Aorta (tissue), 5 donors: ENCODE measurements around the gene A1BG. TPM values are rescaled to one million over a fixed set of nuclear protein-coding genes. Genes with fewer than 3 reads are reported as not detected.

ENCODE experiments used
- ATAC-seq: fragments of 200-7000 bp; cut with Tn5 transposase; one replicate; pipeline ENCODE4 v1.9.1; 2022; ENCODE audit warnings: moderate library complexity; ENCODE audit not compliant: low FRiP score
- DNase-seq, 2 donors: peaks; one replicate each; pipeline ENCODE4 v3.0.0-alpha.2; 2020
- H3K27ac ChIP-seq, 2 donors: one replicate each; pipeline ENCODE4 v1.5.1; 2013; ENCODE audit warnings: low read length in 2 of 2, mild to moderate bottlenecking in 2 of 2, moderate library complexity in 2 of 2, control low read depth in 1 of 2, inconsistent platforms in 1 of 2, low read depth in 1 of 2
- H3K27me3 ChIP-seq, 2 donors: one replicate each; pipeline ENCODE4 v1.6.1; 2013; ENCODE audit warnings: control low read depth in 1 of 2, low read length in 1 of 2, mild to moderate bottlenecking in 1 of 2, moderate library complexity in 1 of 2; ENCODE audit not compliant: insufficient read depth in 2 of 2, control insufficient read depth in 1 of 2
- H3K36me3 ChIP-seq, 2 donors: one replicate each; pipeline ENCODE4 v1.6.1; 2013; ENCODE audit warnings: control low read depth in 1 of 2, low read length in 1 of 2, mild to moderate bottlenecking in 1 of 2; ENCODE audit not compliant: insufficient read depth in 2 of 2, control insufficient read depth in 1 of 2
- H3K4me1 ChIP-seq, 2 donors: one replicate each; pipeline ENCODE4 v1.6.1; 2013; ENCODE audit warnings: low read length in 2 of 2, control low read depth in 1 of 2, mild to moderate bottlenecking in 1 of 2, moderate library complexity in 1 of 2; ENCODE audit not compliant: insufficient read depth in 2 of 2, control insufficient read depth in 1 of 2
- H3K4me3 ChIP-seq, 2 donors: one replicate each; pipeline ENCODE4 v1.5.1; 2013; ENCODE audit warnings: low read length in 2 of 2, control low read depth in 1 of 2, mild to moderate bottlenecking in 1 of 2
- H3K9me3 ChIP-seq: one replicate; pipeline ENCODE4 v1.6.1; 2013; ENCODE audit warnings: mild to moderate bottlenecking, low read length; ENCODE audit not compliant: control insufficient read depth
- WGBS, 2 donors: extraction: QIAGEN DNeasy Blood & Tissue Kit; methylation state at CpG; one replicate each; pipeline ENCODE4 v1.1.7; 2013; 5-methylcytosine and 5-hydroxymethylcytosine counted together
- intact Hi-C, 2 donors: fragments of 100-400 bp; cut with DNase I; formaldehyde crosslinking; loops; one replicate each; pipeline versions ENCODE4 v1.14.2 to v1.15.0; 2022
- polyA plus RNA-seq, 2 donors: library from polyadenylated mRNA; stranded (reverse); fragments of 200-250 nt; gene quantifications; one replicate each; pipeline ENCODE4 v1.2.3, GENCODE V29; 2013
- total RNA-seq, 2 donors: library from RNA; stranded (reverse); fragmentation: NEBNext Ultra II Directional; extraction: Animal tissue kit (Norgen Biotek cat#: 25700); gene quantifications; one replicate each; pipeline ENCODE4 v1.2.1, GENCODE V29; 2021
- donor health status: healthy with polysubstance abuse.
- donor health status: Bipolar disorder and iron deficiency.
- donor health status: DM: no; HTN: no; CAD: no.
- donor health status: DM: no; HTN: no; CAD: no.
- donor health status: DM: yes; HTN: yes; CAD: no.

A1BG gene
- total and polyA plus RNA-seq, 4 donors: 9.7 to 81.6 (median 16.4) TPM

GRCh38 chr19:58366585-58367430 lies 13.5 kb upstream of the A1BG start:
- 89% methylated on average over 32 of the region's 32 CpGs for WGBS, 2 donors

DNA sequence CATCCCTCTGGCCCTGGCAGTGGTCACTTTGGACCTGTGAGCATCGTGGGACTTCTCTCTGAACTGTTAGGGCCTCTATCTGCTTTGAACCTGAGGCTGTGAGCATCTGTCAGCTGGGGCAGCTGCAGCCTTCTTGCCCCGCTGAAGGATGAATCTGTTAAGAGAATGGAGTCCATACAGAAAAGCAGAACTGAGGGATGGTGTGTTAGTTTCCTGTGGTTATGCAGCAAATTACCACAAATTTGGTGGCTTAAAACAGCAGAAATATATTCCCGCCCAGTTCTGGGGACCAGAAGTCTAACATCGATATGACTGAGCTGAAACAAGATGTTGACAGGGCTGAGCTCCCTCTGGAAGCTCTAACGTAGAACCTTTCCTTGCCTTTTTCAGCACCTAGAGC lies 10.9 kb upstream of the A1BG start:
- Histone ChIP-seq H3K27ac (no peak overlapping the region), H3K27me3 (no peaks in the 10 kb centered on the region), H3K4me1 (no peaks in the 10 kb centered on the region), H3K9me3 (no peaks in the 10 kb centered on the region), H3K36me3 (no peaks in the 10 kb centered on the region), H3K4me3 (no peak overlapping the region)
- DNase-seq: peak in 1 of 2 donors; percentile 20
- no peak for ATAC-seq
- intact Hi-C loops: loop anchor here (5.0 kb wide), 1 partner anchor 37 kb away; the partner anchor contains the start of gene ZSCAN22 (in 2 of the 2)
- WGBS, 2 donors: 85 to 86% methylated on average over 5 of the region's 5 CpGs

More at GRCh38 chr19:58366585-58367430, 13.5 kb upstream of the A1BG start:
- H3K27ac ChIP-seq: no peak overlapping the region
- no peak overlapping the region for H3K4me3 ChIP-seq
- H3K27me3 ChIP-seq: no peaks in the 10 kb centered on the region
- DNase-seq (no peak), ATAC-seq (no peak)
- H3K9me3 ChIP-seq: no peaks in the 10 kb centered on the region
- intact Hi-C loops: no loop called here
- no peaks in the 10 kb centered on the region for H3K4me1 ChIP-seq
- no peaks in the 10 kb centered on the region for H3K36me3 ChIP-seq

DNA sequence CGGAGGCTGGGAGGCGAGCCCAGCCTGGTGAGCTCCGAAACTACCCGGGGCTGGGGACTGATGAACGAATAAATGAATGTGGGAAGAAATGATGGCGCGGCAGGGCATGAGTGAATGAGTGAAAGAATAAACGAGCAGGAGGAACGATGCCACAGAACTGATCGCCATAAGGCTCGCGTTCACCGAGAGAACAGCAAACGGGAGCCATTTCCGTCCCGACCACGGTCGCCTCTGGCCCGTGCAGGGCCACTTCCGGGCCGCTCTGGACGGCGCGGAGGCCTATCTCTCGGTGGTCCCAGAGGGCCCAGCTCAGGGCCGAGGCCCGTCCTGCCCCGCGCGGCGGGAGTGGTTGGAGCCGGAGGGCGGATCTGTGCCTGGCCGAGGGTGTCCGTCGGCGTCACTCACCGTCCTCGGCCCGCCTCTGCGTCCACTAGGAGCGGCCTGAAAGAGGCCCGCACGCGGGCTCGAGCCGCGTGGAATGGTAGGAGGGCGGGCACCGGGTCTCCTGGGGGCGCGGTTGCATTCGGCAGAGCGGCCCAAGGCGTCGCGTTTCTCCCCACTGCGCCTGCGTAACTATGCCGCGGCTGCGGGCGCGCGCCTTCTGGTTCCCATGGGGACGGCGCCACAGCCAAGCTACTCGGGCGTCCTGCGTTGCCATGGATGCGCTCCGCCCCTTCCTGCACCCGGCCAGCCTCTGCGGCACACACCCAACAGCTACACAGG lies 9.1 kb upstream of the A1BG start, which contains the start of gene ZNF497:
ZNF497 (minus strand) TSS at position 480 of the 723 bp plus-strand sequence. CDS start 5,116 bp downstream, outside the sequence.
- no peaks in the 10 kb centered on the region for H3K4me1 ChIP-seq
- H3K4me3 ChIP-seq: peak within 1 kb of the TSS; percentile 42 to 67
- 0% methylated on average over 60 to 74 of the region's 74 CpGs for WGBS, 2 donors
- no peaks in the 10 kb centered on the region for H3K27me3 ChIP-seq
- H3K36me3 ChIP-seq: no peaks in the 10 kb centered on the region
- ATAC-seq (peak; percentile 97), DNase-seq (peak; percentile 98 to 99)
- H3K27ac ChIP-seq: peak within 1 kb of the TSS in 1 of 2 donors; percentile 84
- H3K9me3 ChIP-seq: no peaks in the 10 kb centered on the region
- intact Hi-C loops: loop anchor here (5.0 kb wide), 1 partner anchor 35 kb away; the partner anchor contains the start of gene ZSCAN22 (in 2 of the 2)

GRCh38 chr19:58361900-58362271 lies 8.6 kb upstream of the A1BG start:
- no peaks in the 10 kb centered on the region for H3K27me3 ChIP-seq
- H3K36me3 ChIP-seq: no peaks in the 10 kb centered on the region
- peak overlapping the region in 1 of 2 donors; percentile 84 for H3K27ac ChIP-seq
- WGBS, 2 donors: 2 to 3% methylated on average over 28 of the region's 28 CpGs
- H3K4me1 ChIP-seq: no peaks in the 10 kb centered on the region
- intact Hi-C loops: loop anchor here (5.0 kb wide), 1 partner anchor 35 kb away; the partner anchor contains the start of gene ZSCAN22 (in 2 of the 2)
- peak; percentile 75 to 85 for DNase-seq
- H3K9me3 ChIP-seq: no peaks in the 10 kb centered on the region
- peak; percentile 20 for ATAC-seq
- peak overlapping the region; percentile 42 to 67 for H3K4me3 ChIP-seq

- H3K27me3 ChIP-seq: no peaks in the 10 kb centered on the region
- intact Hi-C loops: no loop called here
- DNase-seq (peak in 1 of 2 donors; percentile 15), ATAC-seq (no peak)
- H3K36me3 ChIP-seq: no peaks in the 10 kb centered on the region
- no peaks in the 10 kb centered on the region for H3K4me1 ChIP-seq
- no peak overlapping the region for H3K27ac ChIP-seq
- WGBS, 2 donors: 68 to 75% methylated on average over 19 of the region's 19 CpGs
- no peak overlapping the region for H3K4me3 ChIP-seq
- H3K9me3 ChIP-seq: no peaks in the 10 kb centered on the region
Measured at GRCh38 chr19:58357481-58358145, 4.3 kb upstream of the A1BG start.

GRCh38 chr19:58356766-58357480 lies 3.6 kb upstream of the A1BG start:
- Histone ChIP-seq H3K4me3 (no peak overlapping the region), H3K27ac (no peak overlapping the region), H3K36me3 (no peaks in the 10 kb centered on the region), H3K4me1 (no peaks in the 10 kb centered on the region), H3K9me3 (no peaks in the 10 kb centered on the region), H3K27me3 (no peaks in the 10 kb centered on the region)
- ATAC-seq (no peak), DNase-seq (no peak)
- 16 to 27% methylated on average over 72 to 75 of the region's 75 CpGs for WGBS, 2 donors
- intact Hi-C loops: no loop called here

DNA sequence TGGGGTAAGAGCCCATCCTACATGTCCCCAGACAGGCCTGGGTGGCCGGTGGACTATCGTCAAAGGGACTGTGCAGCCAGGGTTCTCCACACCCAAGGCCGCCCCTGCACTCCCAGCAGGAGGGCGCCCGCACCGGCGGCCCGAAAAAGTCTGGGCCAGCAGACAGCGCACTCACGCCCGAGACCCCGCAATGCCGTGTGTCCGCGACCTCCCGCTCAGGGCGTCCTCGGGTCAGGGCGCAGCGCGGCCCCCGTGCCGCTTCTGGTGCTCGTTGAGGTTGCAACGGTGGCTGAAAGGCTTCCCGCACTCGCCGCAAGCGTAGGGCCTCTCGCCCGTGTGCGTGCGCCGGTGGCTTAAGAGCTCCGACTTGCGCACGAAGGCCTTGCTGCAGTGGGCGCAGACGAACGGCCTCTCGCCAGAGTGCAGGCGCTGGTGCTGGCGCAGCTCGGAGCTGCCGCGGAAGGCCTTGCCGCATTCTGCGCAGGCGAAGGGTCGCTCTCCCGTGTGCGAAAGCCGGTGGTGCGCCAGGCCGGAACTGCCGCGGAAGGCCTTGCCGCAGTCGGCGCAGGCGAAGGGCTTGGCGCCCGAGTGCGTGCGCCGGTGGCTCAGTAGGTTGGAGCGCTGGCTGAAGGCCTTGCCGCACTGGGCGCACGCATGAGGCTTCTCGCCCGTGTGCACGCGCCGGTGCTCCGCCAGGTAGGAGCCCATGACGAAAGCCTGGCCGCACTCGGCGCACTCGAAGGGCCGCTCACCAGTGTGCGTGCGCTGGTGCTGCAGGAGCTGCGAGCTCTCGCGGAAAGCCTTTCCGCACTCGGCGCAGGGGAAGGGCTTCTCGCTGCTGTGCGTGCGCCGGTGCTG lies 2.8 kb upstream of the A1BG start:
- H3K36me3 ChIP-seq: no peaks in the 10 kb centered on the region
- H3K27me3 ChIP-seq: no peaks in the 10 kb centered on the region
- no peaks in the 10 kb centered on the region for H3K4me1 ChIP-seq
- no peak overlapping the region for H3K27ac ChIP-seq
- no peak overlapping the region for H3K4me3 ChIP-seq
- 8 to 16% methylated on average over 91 to 94 of the region's 94 CpGs for WGBS, 2 donors
- intact Hi-C loops: no loop called here
- H3K9me3 ChIP-seq: no peaks in the 10 kb centered on the region
- DNase-seq (no peak), ATAC-seq (peak; percentile 33)
